HG03571 (cell line): ENCODE results near the gene PLEKHA3.
"Not testable (repeated sequence)": the region's sequence is repeated elsewhere in the genome, so short reads cannot be mapped to it uniquely, and the experiment has no call there.

Experiments used
- ATAC-seq: cut with Tn5 transposase; IDR thresholded peaks from one replicate; pipeline ENCODE4 v1.9.1; 2021; ENCODE audit not compliant: unreplicated experiment

The PLEKHA3 gene

GRCh38 chr2:178522950-178523595 is 42.8 kb downstream of the PLEKHA3 start:
- peak; percentile 91 for ATAC-seq

GRCh38 chr2:178523596-178524134 is 43.4 kb downstream of the PLEKHA3 start:
- no peak for ATAC-seq

- ATAC-seq = not testable (repeated sequence)
Observed at GRCh38 chr2:178525010-178525409, 44.8 kb downstream of the PLEKHA3 start.

GRCh38 chr2:178525460-178525859 is 45.2 kb downstream of the PLEKHA3 start:
- not testable (repeated sequence) for ATAC-seq

GRCh38 chr2:178526256-178526655 is 46.0 kb downstream of the PLEKHA3 start:
- no peak for ATAC-seq

GRCh38 chr2:178527592-178527991 is 47.3 kb downstream of the PLEKHA3 start:
- no peak for ATAC-seq

- no peak for ATAC-seq
Observed at GRCh38 chr2:178528647-178529046, 48.4 kb downstream of the PLEKHA3 start.

- ATAC-seq = no peak
Observed at GRCh38 chr2:178529194-178529593, 48.9 kb downstream of the PLEKHA3 start.

GRCh38 chr2:178530131-178530530 is 49.9 kb downstream of the PLEKHA3 start:
- no peak for ATAC-seq

GRCh38 chr2:178530625-178531142 is 50.4 kb downstream of the PLEKHA3 start:
- peak; percentile 93 for ATAC-seq

- no peak for ATAC-seq
Observed at GRCh38 chr2:178531168-178531567, 50.9 kb downstream of the PLEKHA3 start.

GRCh38 chr2:178536037-178536436 is 55.8 kb downstream of the PLEKHA3 start:
- no peak for ATAC-seq

- ATAC-seq = no peak
Observed at GRCh38 chr2:178542161-178542560, 61.9 kb downstream of the PLEKHA3 start.

GRCh38 chr2:178542569-178542968 is 62.3 kb downstream of the PLEKHA3 start:
- no peak for ATAC-seq

- ATAC-seq = no peak
Observed at GRCh38 chr2:178550352-178550751, 70.1 kb downstream of the PLEKHA3 start.

- no peak for ATAC-seq
Observed at GRCh38 chr2:178553047-178553446, 72.8 kb downstream of the PLEKHA3 start.
